Effector memory CD4-positive, alpha-beta T cell (primary cell): Measurements from ENCODE around the gene GRAP2.
A peak's percentile ranks its signal among the peaks of the same experiment; 100 is the strongest.
"Not testable (repeated sequence)": the region's sequence is repeated elsewhere in the genome, so short reads cannot be mapped to it uniquely, and the experiment has no call there.

Source experiments
- DNase-seq, 3 donors: peaks; one replicate each; pipeline ENCODE4 v3.0.0-alpha.2; 2020
- H3K27ac ChIP-seq: 2 replicates; pipeline ENCODE4 v1.7.0; 2013; ENCODE audit warnings: mild to moderate bottlenecking, low read length, moderate library complexity; ENCODE audit not compliant: insufficient read depth, poor library complexity, severe bottlenecking
- H3K27me3 ChIP-seq: replicated peaks from 2 replicates; pipeline ENCODE4 v1.7.0; 2013; ENCODE audit warnings: mild to moderate bottlenecking, low read length; ENCODE audit not compliant: insufficient read depth, control insufficient read depth, poor library complexity, severe bottlenecking
- H3K36me3 ChIP-seq: 2 replicates; pipeline ENCODE4 v1.7.0; 2013; ENCODE audit warnings: mild to moderate bottlenecking, low read length, moderate library complexity; ENCODE audit not compliant: control insufficient read depth, insufficient read depth
- H3K4me1 ChIP-seq: 2 replicates; pipeline ENCODE4 v1.7.0; 2013; ENCODE audit warnings: low read length, mild to moderate bottlenecking; ENCODE audit not compliant: control insufficient read depth, insufficient read depth, poor library complexity, severe bottlenecking
- H3K4me3 ChIP-seq: 2 replicates; pipeline ENCODE4 v1.7.0; 2013; ENCODE audit warnings: low read length, low read depth, mild to moderate bottlenecking; ENCODE audit not compliant: insufficient read depth, poor library complexity, severe bottlenecking
- H3K9me3 ChIP-seq: 2 replicates; pipeline ENCODE4 v1.7.0; 2013; ENCODE audit warnings: mild to moderate bottlenecking, low read length, moderate library complexity; ENCODE audit not compliant: control insufficient read depth

Gene GRAP2

GRCh38 chr22:39896313-39896996, 4.4 kb upstream of the GRAP2 start:
- H3K4me3 ChIP-seq: no peak overlapping the region
- H3K36me3 ChIP-seq: no peaks in the 10 kb centered on the region
- H3K27me3 ChIP-seq: no peaks in the 10 kb centered on the region
- H3K4me1 ChIP-seq: peaks cover 10% of the 10 kb centered on the region
- H3K9me3 ChIP-seq: no peaks in the 10 kb centered on the region
- DNase-seq: no peak
- H3K27ac ChIP-seq: no peak overlapping the region

DNA sequence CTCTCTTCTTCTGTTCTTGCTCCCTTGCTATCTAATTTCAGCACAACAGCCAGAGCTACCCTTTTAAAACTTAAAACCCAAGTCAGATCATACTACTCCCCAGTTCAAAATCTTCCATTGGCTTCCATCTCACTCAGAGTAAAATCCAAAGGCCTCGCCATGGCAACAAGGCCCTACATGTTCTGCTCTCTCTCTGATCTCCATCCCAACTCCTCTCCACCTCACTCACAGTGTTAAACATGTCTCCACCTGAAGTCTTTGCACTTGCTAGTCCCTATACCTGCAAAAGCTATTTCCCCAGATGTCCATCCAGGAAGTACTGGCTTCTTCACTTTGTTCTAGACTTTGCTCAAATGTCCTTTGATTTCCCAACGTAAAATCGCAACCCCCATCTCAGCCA, 3.0 kb upstream of the GRAP2 start:
- H3K27ac ChIP-seq: no peak overlapping the region
- no peaks in the 10 kb centered on the region for H3K27me3 ChIP-seq

GRCh38 chr22:39898997-39899396, 1.9 kb upstream of the GRAP2 start:
- no peak for DNase-seq
- Histone ChIP-seq H3K9me3 (no peaks in the 10 kb centered on the region), H3K27ac (no peak overlapping the region), H3K36me3 (no peaks in the 10 kb centered on the region), H3K4me1 (peaks cover 10% of the 10 kb centered on the region), H3K4me3 (no peak overlapping the region), H3K27me3 (no peaks in the 10 kb centered on the region)

More for the DNA sequence above, 3.0 kb upstream of the GRAP2 start:
- H3K4me1 ChIP-seq: peaks cover 10% of the 10 kb centered on the region
- H3K36me3 ChIP-seq: no peaks in the 10 kb centered on the region
- no peaks in the 10 kb centered on the region for H3K9me3 ChIP-seq
- DNase-seq: no peak
- H3K4me3 ChIP-seq: no peak overlapping the region

- DNase-seq: no peak
- no peaks in the 10 kb centered on the region for H3K27me3 ChIP-seq
- peak overlapping the region; percentile 81 for H3K27ac ChIP-seq
- peaks cover 12% of the 10 kb centered on the region for H3K4me1 ChIP-seq
- H3K9me3 ChIP-seq: no peaks in the 10 kb centered on the region
- no peaks in the 10 kb centered on the region for H3K36me3 ChIP-seq
- peak overlapping the region; percentile 65 for H3K4me3 ChIP-seq
Measured at GRCh38 chr22:39901565-39902146, 772 bp downstream of the GRAP2 start.

- peak overlapping the region; percentile 65 for H3K4me3 ChIP-seq
- H3K27me3 ChIP-seq, H3K9me3 ChIP-seq, DNase-seq, H3K36me3 ChIP-seq: not testable (repeated sequence)
- peak overlapping the region; percentile 81 for H3K27ac ChIP-seq
- H3K4me1 ChIP-seq: peaks cover 33% of the 10 kb centered on the region
Measured at GRCh38 chr22:39904024-39904423, 3.1 kb downstream of the GRAP2 start.

- Histone ChIP-seq H3K27me3 (no peaks in the 10 kb centered on the region), H3K36me3 (no peaks in the 10 kb centered on the region), H3K9me3 (no peaks in the 10 kb centered on the region), H3K27ac (peak overlapping the region; percentile 81), H3K4me1 (peaks cover 36% of the 10 kb centered on the region), H3K4me3 (peak overlapping the region; percentile 65)
- DNase-seq: no peak
Measured at GRCh38 chr22:39904862-39905261, 4.0 kb downstream of the GRAP2 start.

- H3K9me3 ChIP-seq: no peaks in the 10 kb centered on the region
- no peaks in the 10 kb centered on the region for H3K36me3 ChIP-seq
- peak overlapping the region; percentile 81 for H3K27ac ChIP-seq
- peaks cover 31% of the 10 kb centered on the region for H3K4me1 ChIP-seq
- no peak for DNase-seq
- peak overlapping the region; percentile 65 for H3K4me3 ChIP-seq
- no peaks in the 10 kb centered on the region for H3K27me3 ChIP-seq
Measured at GRCh38 chr22:39905687-39906086, 4.8 kb downstream of the GRAP2 start.

GRCh38 chr22:39906207-39906606, 5.3 kb downstream of the GRAP2 start:
- peaks cover 36% of the 10 kb centered on the region for H3K4me1 ChIP-seq
- H3K27me3 ChIP-seq: no peaks in the 10 kb centered on the region
- DNase-seq: no peak
- H3K9me3 ChIP-seq: no peaks in the 10 kb centered on the region
- H3K4me3 ChIP-seq: peak overlapping the region; percentile 65
- no peaks in the 10 kb centered on the region for H3K36me3 ChIP-seq
- peak overlapping the region; percentile 81 for H3K27ac ChIP-seq

- Histone ChIP-seq H3K4me1 (peaks cover 44% of the 10 kb centered on the region), H3K27ac (peak overlapping the region; percentile 81), H3K4me3 (peak overlapping the region; percentile 65), H3K9me3 (no peaks in the 10 kb centered on the region), H3K36me3 (no peaks in the 10 kb centered on the region), H3K27me3 (no peaks in the 10 kb centered on the region)
- no peak for DNase-seq
Measured at GRCh38 chr22:39907047-39907446, 6.2 kb downstream of the GRAP2 start.

DNA sequence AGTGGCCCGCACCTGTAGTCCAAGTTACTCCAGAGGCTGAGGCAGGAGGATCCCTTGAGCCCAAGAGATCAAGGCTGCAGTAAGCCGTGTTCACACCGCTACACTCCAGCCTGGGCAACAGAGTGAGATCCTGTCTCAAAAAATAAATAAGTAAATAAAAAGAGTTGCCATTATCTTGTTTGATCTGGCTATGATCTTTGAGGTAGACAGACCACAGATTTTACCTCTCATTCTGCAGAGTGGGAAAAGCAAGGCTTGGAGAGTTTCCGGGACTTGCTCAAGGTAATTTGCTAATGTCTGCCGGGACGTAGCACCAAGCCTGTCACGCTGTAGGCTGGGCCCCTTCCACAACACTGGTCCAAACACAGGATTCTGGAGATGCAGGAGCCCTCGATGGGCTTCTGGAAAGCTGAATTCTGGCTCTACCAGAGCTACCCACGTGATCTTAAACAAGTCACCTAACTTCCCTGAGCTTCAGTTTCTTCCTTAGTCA, 6.8 kb downstream of the GRAP2 start:
- Histone ChIP-seq H3K27me3 (no peaks in the 10 kb centered on the region), H3K4me3 (peak overlapping the region; percentile 65), H3K27ac (peak overlapping the region; percentile 81), H3K36me3 (no peaks in the 10 kb centered on the region), H3K4me1 (peaks cover 50% of the 10 kb centered on the region), H3K9me3 (no peaks in the 10 kb centered on the region)
- DNase-seq: peak in 1 of 3 donors; percentile 32
